ENCODE data around the gene ITCH. TPM values are rescaled to one million over a fixed set of nuclear protein-coding genes. Genes with fewer than 3 reads are reported as not detected.
A peak's percentile ranks its signal among the peaks of the same experiment; 100 is the strongest.
"Not testable (repeated sequence)": the region's sequence is repeated elsewhere in the genome, so short reads cannot be mapped to it uniquely, and the experiment has no call there.

Gene ITCH
- total RNA-seq, 2 donors from 2014 or later: 30.5 to 34.4 TPM

- Mint-ChIP-seq H3K4me1 (peaks cover 3% of the 10 kb centered on the region), H3K36me3 (ENCODE audit: low read depth) (peaks cover 92% of the 10 kb centered on the region), H3K9me3 (no peaks in the 10 kb centered on the region), H3K27me3 (no peaks in the 10 kb centered on the region), H3K27ac (no peak overlapping the region), H3K4me3 (no peak overlapping the region)
- no peak for ATAC-seq (replicated peaks)
Observed at GRCh38 chr20:34461779-34462087, 98.7 kb downstream of the ITCH start.

- ATAC-seq (replicated peaks): no peak
- Mint-ChIP-seq H3K4me1 (no peaks in the 10 kb centered on the region), H3K4me3 (no peak overlapping the region), H3K27me3 (no peaks in the 10 kb centered on the region), H3K9me3 (no peaks in the 10 kb centered on the region), H3K27ac (peak overlapping the region; percentile 10), H3K36me3 (ENCODE audit: low read depth) (peaks cover 99% of the 10 kb centered on the region)
Observed at GRCh38 chr20:34468951-34469350, 105.9 kb downstream of the ITCH start.

- ATAC-seq (replicated peaks): no peak
- no peaks in the 10 kb centered on the region for H3K9me3 Mint-ChIP-seq
- H3K4me1 Mint-ChIP-seq: peaks cover 6% of the 10 kb centered on the region
Observed at GRCh38 chr20:34472246-34472925, 109.3 kb downstream of the ITCH start.

GRCh38 chr20:34473262-34473883 is 110.3 kb downstream of the ITCH start:
- no peaks in the 10 kb centered on the region for H3K27me3 Mint-ChIP-seq
- H3K27ac Mint-ChIP-seq: no peak overlapping the region
- H3K4me1 Mint-ChIP-seq: peaks cover 6% of the 10 kb centered on the region
- peak; percentile 67 for ATAC-seq (replicated peaks)
- H3K9me3 Mint-ChIP-seq: no peaks in the 10 kb centered on the region
- H3K4me3 Mint-ChIP-seq: no peak overlapping the region
- H3K36me3 Mint-ChIP-seq (ENCODE audit: low read depth): peaks cover 82% of the 10 kb centered on the region

More at GRCh38 chr20:34472246-34472925, 109.3 kb downstream of the ITCH start:
- Mint-ChIP-seq H3K27ac (no peak overlapping the region), H3K27me3 (no peaks in the 10 kb centered on the region), H3K4me3 (no peak overlapping the region), H3K36me3 (ENCODE audit: low read depth) (peaks cover 82% of the 10 kb centered on the region)

- ATAC-seq (replicated peaks): peak; percentile 42
- H3K4me1 Mint-ChIP-seq: peaks cover 6% of the 10 kb centered on the region
- H3K4me3 Mint-ChIP-seq: no peak overlapping the region
- no peak overlapping the region for H3K27ac Mint-ChIP-seq
- no peaks in the 10 kb centered on the region for H3K9me3 Mint-ChIP-seq
- no peaks in the 10 kb centered on the region for H3K27me3 Mint-ChIP-seq
- peaks cover 81% of the 10 kb centered on the region for H3K36me3 Mint-ChIP-seq (ENCODE audit: low read depth)
Observed at GRCh38 chr20:34475979-34476736, 113.1 kb downstream of the ITCH start.

GRCh38 chr20:34479627-34480026 is 116.6 kb downstream of the ITCH start:
- Mint-ChIP-seq H3K27me3 (no peaks in the 10 kb centered on the region), H3K4me3 (no peak overlapping the region), H3K27ac (no peak overlapping the region), H3K9me3 (no peaks in the 10 kb centered on the region), H3K4me1 (peaks cover 6% of the 10 kb centered on the region), H3K36me3 (ENCODE audit: low read depth) (peaks cover 83% of the 10 kb centered on the region)
- no peak for ATAC-seq (replicated peaks)

- not testable (repeated sequence) for H3K4me3 Mint-ChIP-seq; H3K27me3 Mint-ChIP-seq; H3K27ac Mint-ChIP-seq; ATAC-seq (replicated peaks); H3K4me1 Mint-ChIP-seq; H3K9me3 Mint-ChIP-seq
- H3K36me3 Mint-ChIP-seq (ENCODE audit: low read depth): peaks cover 88% of the 10 kb centered on the region
Observed at GRCh38 chr20:34482154-34482553, 119.1 kb downstream of the ITCH start.

- H3K27ac Mint-ChIP-seq; ATAC-seq (replicated peaks); H3K9me3 Mint-ChIP-seq; H3K27me3 Mint-ChIP-seq; H3K4me3 Mint-ChIP-seq; H3K4me1 Mint-ChIP-seq: not testable (repeated sequence)
- H3K36me3 Mint-ChIP-seq (ENCODE audit: low read depth): peaks cover 90% of the 10 kb centered on the region
Observed at GRCh38 chr20:34483585-34484220, 120.6 kb downstream of the ITCH start.

- ATAC-seq (replicated peaks): no peak
- Mint-ChIP-seq H3K27me3 (no peaks in the 10 kb centered on the region), H3K4me3 (no peak overlapping the region), H3K9me3 (no peaks in the 10 kb centered on the region), H3K27ac (peak overlapping the region; percentile 50), H3K4me1 (no peaks in the 10 kb centered on the region), H3K36me3 (ENCODE audit: low read depth) (peaks cover 90% of the 10 kb centered on the region)
Observed at GRCh38 chr20:34485068-34485634, 122.1 kb downstream of the ITCH start.

GRCh38 chr20:34491226-34491931 is 128.3 kb downstream of the ITCH start:
- ATAC-seq (replicated peaks): peak; percentile 52
- H3K27me3 Mint-ChIP-seq: no peaks in the 10 kb centered on the region
- H3K27ac Mint-ChIP-seq: no peak overlapping the region
- H3K4me1 Mint-ChIP-seq: peaks cover 4% of the 10 kb centered on the region
- H3K4me3 Mint-ChIP-seq: no peak overlapping the region
- H3K36me3 Mint-ChIP-seq (ENCODE audit: low read depth): peaks cover 93% of the 10 kb centered on the region
- no peaks in the 10 kb centered on the region for H3K9me3 Mint-ChIP-seq

GRCh38 chr20:34491932-34492509 is 128.9 kb downstream of the ITCH start:
- ATAC-seq (replicated peaks): no peak
- H3K36me3 Mint-ChIP-seq (ENCODE audit: low read depth): peaks cover 97% of the 10 kb centered on the region

GRCh38 chr20:34493646-34494045 is 130.6 kb downstream of the ITCH start:
- Mint-ChIP-seq H3K9me3 (no peaks in the 10 kb centered on the region), H3K27ac (peak overlapping the region; percentile 5), H3K27me3 (no peaks in the 10 kb centered on the region), H3K4me1 (peaks cover 4% of the 10 kb centered on the region), H3K4me3 (no peak overlapping the region), H3K36me3 (ENCODE audit: low read depth) (peaks cover 97% of the 10 kb centered on the region)
- no peak for ATAC-seq (replicated peaks)

More at GRCh38 chr20:34491932-34492509, 128.9 kb downstream of the ITCH start:
- Mint-ChIP-seq H3K4me3 (no peak overlapping the region), H3K27me3 (no peaks in the 10 kb centered on the region), H3K27ac (no peak overlapping the region), H3K9me3 (no peaks in the 10 kb centered on the region), H3K4me1 (peaks cover 4% of the 10 kb centered on the region)

GRCh38 chr20:34495307-34495706 is 132.2 kb downstream of the ITCH start:
- Mint-ChIP-seq H3K4me3 (no peak overlapping the region), H3K27ac (no peak overlapping the region), H3K9me3 (no peaks in the 10 kb centered on the region), H3K27me3 (no peaks in the 10 kb centered on the region), H3K4me1 (peaks cover 4% of the 10 kb centered on the region), H3K36me3 (ENCODE audit: low read depth) (peaks cover 97% of the 10 kb centered on the region)
- ATAC-seq (replicated peaks): no peak

Measured in activated T-helper 17 cell treated with anti-CD3 and anti-CD28 coated beads, Interleukin-2, amount 50 U/mL, for 72 hours (primary cell).